Ishikawa (cell line): Measurements from ENCODE around the gene MAPKBP1.

ENCODE experiments used
- CEBPB ChIP-seq: IDR thresholded peaks from 2 replicates; pipeline ENCODE4 v1.6.1; 2012
- CREB1 ChIP-seq: IDR thresholded peaks from 2 replicates; pipeline ENCODE4 v1.6.1; 2012; ENCODE audit warnings: low read depth
- EGR1 ChIP-seq: IDR thresholded peaks from 2 replicates; pipeline ENCODE4 v1.6.1; 2012
- EP300 ChIP-seq: IDR thresholded peaks from 2 replicates; pipeline ENCODE4 v1.6.1; 2012; ENCODE audit warnings: borderline replicate concordance
- FOXM1 ChIP-seq: IDR thresholded peaks from 2 replicates; pipeline ENCODE4 v1.6.1; 2012; ENCODE audit warnings: low read depth, borderline replicate concordance
- NFIC ChIP-seq: IDR thresholded peaks from 2 replicates; pipeline ENCODE4 v1.6.1; 2012
- RAD21 ChIP-seq: IDR thresholded peaks from 2 replicates; pipeline ENCODE4 v1.6.1; 2012; ENCODE audit warnings: low read depth
- TAF1 ChIP-seq: IDR thresholded peaks from 2 replicates; pipeline ENCODE4 v1.6.1; 2012; ENCODE audit warnings: low read depth, mild to moderate bottlenecking
- TCF12 ChIP-seq: IDR thresholded peaks from 2 replicates; pipeline ENCODE4 v1.6.1; 2012; ENCODE audit warnings: low read depth
- TEAD4 ChIP-seq: IDR thresholded peaks from 2 replicates; pipeline ENCODE4 v1.6.1; 2012
- YY1 ChIP-seq: IDR thresholded peaks from 2 replicates; pipeline ENCODE4 v1.6.1; 2012; ENCODE audit warnings: low read depth
- ZBTB7A ChIP-seq: IDR thresholded peaks from 2 replicates; pipeline ENCODE4 v1.6.1; 2012; ENCODE audit warnings: low read depth
- TF ChIP-seq, protein P1 (sequence below): IDR thresholded peaks from 2 replicates; pipeline ENCODE4 v1.6.1; 2012
- TF ChIP-seq, protein P2 (sequence below): IDR thresholded peaks from 2 replicates; pipeline ENCODE4 v1.6.1; 2012; ENCODE audit warnings: low read depth, mild to moderate bottlenecking
- TF ChIP-seq, protein P3 (sequence below): IDR thresholded peaks from 2 replicates; pipeline ENCODE4 v1.6.1; 2012

Gene MAPKBP1

DNA sequence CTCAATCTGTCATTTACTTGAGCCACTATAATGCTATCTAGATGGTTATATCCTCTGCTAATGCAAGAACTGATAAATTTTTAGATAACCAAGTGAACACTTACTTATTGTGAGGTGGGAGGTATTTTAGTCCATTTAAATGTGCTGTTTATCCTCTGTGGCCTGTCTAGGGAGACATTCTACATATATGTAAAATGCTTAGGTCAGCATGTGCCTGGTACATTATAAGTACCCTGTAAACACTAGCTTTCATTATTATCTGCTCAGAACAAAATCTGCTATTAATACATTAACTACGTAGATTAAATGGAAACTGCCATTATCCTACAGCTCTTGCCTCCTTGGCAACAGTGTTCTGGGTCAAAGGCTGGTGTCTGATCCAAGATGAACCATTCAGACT, 41.8 kb upstream of the MAPKBP1 start:
- TF ChIP-seq NFIC (no peak), TAF1 (no peak), FOXM1 (no peak), ZBTB7A (no peak)

DNA sequence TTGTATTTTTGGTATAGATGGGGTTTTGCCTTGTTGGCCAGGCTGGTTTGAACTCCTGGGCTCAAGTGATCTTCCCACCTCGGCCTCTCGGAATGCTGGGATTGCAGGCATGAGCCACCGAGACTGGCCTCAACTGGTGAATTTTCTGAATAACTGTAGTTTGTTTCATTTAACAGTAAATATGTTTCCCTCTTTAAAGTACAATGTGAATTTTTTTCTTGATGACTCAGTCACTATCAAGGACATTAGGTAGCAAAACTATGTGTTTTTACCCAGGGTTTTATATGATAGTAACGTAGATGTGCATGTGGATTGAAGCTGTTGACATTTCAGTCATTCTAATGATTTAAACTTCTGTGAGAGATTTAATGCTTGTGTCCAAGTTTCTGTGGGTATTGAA, 40.2 kb upstream of the MAPKBP1 start:
- TF ChIP-seq TAF1: no peak
- no peak for TF ChIP-seq FOXM1
- TF ChIP-seq CREB1: no peak
- no peak for TF ChIP-seq EGR1
- TF ChIP-seq EP300: no peak
- TF ChIP-seq, protein P1, sequence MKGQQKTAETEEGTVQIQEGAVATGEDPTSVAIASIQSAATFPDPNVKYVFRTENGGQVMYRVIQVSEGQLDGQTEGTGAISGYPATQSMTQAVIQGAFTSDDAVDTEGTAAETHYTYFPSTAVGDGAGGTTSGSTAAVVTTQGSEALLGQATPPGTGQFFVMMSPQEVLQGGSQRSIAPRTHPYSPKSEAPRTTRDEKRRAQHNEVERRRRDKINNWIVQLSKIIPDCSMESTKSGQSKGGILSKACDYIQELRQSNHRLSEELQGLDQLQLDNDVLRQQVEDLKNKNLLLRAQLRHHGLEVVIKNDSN: no peak
- TF ChIP-seq, protein P2, sequence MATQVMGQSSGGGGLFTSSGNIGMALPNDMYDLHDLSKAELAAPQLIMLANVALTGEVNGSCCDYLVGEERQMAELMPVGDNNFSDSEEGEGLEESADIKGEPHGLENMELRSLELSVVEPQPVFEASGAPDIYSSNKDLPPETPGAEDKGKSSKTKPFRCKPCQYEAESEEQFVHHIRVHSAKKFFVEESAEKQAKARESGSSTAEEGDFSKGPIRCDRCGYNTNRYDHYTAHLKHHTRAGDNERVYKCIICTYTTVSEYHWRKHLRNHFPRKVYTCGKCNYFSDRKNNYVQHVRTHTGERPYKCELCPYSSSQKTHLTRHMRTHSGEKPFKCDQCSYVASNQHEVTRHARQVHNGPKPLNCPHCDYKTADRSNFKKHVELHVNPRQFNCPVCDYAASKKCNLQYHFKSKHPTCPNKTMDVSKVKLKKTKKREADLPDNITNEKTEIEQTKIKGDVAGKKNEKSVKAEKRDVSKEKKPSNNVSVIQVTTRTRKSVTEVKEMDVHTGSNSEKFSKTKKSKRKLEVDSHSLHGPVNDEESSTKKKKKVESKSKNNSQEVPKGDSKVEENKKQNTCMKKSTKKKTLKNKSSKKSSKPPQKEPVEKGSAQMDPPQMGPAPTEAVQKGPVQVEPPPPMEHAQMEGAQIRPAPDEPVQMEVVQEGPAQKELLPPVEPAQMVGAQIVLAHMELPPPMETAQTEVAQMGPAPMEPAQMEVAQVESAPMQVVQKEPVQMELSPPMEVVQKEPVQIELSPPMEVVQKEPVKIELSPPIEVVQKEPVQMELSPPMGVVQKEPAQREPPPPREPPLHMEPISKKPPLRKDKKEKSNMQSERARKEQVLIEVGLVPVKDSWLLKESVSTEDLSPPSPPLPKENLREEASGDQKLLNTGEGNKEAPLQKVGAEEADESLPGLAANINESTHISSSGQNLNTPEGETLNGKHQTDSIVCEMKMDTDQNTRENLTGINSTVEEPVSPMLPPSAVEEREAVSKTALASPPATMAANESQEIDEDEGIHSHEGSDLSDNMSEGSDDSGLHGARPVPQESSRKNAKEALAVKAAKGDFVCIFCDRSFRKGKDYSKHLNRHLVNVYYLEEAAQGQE: no peak
- TF ChIP-seq, protein P3, sequence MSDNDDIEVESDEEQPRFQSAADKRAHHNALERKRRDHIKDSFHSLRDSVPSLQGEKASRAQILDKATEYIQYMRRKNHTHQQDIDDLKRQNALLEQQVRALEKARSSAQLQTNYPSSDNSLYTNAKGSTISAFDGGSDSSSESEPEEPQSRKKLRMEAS: no peak
- TF ChIP-seq TEAD4: no peak
- no peak for TF ChIP-seq ZBTB7A
- no peak for TF ChIP-seq NFIC
- no peak for TF ChIP-seq CEBPB
- TF ChIP-seq YY1: no peak
- TF ChIP-seq RAD21: no peak
- TF ChIP-seq TCF12: no peak

DNA sequence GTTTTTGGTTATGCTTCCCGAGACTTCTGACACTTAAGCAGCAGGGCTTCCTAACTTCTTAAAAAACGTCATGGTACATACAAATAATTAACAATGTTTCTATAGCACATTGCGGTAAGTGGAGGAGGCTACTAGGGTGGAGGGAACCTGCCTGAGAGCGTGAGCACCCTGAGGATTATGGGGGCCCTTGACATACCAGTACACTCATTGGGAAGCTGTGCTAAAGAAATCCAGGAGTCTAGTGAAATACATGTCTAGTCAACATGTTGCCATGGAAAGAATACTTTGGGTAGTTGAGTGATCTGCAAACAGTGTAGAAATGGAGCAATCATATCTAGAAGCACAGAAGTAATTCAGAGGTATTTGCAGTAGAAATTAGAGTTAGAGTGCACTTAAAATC, 39.2 kb upstream of the MAPKBP1 start:
- TF ChIP-seq EP300: no peak
- no peak for TF ChIP-seq NFIC
- no peak for TF ChIP-seq TAF1
- TF ChIP-seq, protein P1: no peak
- TF ChIP-seq ZBTB7A: no peak

DNA sequence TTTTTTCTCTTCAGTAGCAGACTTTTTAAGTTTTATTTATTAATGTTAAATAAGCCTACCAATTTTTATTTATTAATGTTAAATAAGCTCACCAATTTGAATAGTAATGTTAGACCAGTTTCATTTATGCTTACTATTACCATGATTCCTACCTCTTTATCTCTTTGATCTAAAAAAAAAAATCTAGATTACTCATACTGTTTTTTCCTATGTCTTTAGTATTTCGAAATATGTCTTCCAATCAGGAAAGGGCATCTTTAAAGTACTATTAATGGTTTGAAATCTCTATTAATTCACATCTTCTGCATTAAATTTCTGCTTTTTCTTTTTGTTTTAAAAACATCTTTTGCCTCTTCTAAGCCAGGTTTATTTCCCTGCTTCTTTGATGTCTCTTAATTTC, 27.5 kb upstream of the MAPKBP1 start:
- TF ChIP-seq, protein P2: no peak
- TF ChIP-seq NFIC: no peak
- no peak for TF ChIP-seq EP300
- TF ChIP-seq EGR1: no peak
- no peak for TF ChIP-seq ZBTB7A
- no peak for TF ChIP-seq RAD21
- no peak for TF ChIP-seq FOXM1
- TF ChIP-seq TEAD4: no peak
- no peak for TF ChIP-seq YY1
- TF ChIP-seq, protein P3: no peak
- TF ChIP-seq TAF1: no peak
- TF ChIP-seq CREB1: no peak
- no peak for TF ChIP-seq TCF12
- no peak for TF ChIP-seq CEBPB
- TF ChIP-seq, protein P1: no peak

DNA sequence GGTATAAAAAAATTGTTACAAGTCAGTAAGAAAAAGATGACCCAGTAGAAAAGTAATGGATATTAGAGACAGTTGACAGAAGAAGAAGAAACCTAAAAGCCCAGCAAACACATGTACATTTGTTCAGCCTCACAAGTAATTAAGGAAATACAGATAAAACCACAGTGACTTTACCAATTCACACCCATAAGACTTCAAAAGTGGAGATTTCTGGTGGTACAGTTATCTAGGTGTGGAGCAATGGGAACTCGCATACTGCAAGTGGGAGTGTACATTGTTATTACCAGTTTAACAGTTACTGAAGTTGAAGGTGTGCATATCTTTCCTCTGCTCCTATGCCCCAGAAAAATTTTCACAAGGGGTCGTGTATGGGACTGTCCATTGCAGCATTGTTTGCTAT, 18.1 kb upstream of the MAPKBP1 start:
- TF ChIP-seq TEAD4 (no peak), TCF12 (no peak), TAF1 (no peak), CEBPB (no peak)

DNA sequence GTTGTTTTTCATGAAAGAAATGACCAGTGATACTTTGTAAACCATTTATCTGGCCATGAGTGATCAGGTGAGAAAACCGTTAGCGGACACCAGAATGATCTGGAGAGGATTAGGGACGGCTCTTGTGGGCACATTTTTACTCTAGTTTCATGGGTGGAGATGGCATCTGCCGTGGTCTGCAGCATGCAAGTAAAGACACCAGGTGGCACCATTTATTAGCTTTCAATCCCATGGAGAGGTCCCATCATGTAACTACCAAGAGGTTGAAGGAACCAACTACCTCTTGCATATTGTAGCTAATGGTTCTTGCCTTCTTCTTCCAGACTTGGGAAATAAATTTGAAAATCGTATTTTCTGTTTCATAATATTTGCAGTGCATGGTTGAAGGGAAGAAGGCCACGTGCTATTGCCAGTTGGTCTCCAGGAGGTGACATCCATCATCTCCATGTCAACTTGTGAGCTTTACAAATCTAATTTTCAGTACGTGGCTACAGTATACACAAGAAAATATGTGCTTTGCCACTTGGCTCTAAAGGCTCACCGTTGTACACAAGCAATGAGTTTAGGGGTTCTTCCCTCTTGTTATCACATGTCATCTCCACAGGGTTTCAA, 1.5 kb upstream of the MAPKBP1 start:
- TF ChIP-seq TCF12 (no peak), CREB1 (no peak), RAD21 (peak; percentile 86)
- TF ChIP-seq, protein P1: no peak
